ENCODE measurements around the gene MAP2K2.

The MAP2K2 gene

DNA sequence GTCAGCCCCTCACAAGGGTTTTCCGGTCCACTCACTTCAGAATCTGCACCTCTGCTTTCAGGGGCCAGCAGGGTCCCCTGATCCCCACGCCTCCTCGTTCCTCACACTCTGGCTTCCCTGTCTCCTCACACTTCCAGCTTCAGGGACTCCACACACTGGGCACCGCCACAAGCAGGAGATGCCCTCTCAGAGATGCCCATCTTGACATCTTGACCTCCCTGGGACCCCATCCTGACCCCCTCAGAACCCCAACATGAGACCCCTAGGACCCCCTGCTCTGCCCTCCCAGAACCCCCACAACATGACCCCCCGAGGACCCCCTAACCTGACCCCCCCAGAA lies 2.7 kb downstream of the MAP2K2 start:
- no peak for TF ChIP-seq EP300 (IDR thresholded peaks at IDR 0.05; ENCODE audit: borderline replicate concordance)
- TF ChIP-seq CREB1 (IDR thresholded peaks at IDR 0.05; ENCODE audit: low read depth) = no peak
- no peak for TF ChIP-seq RAD21 (IDR thresholded peaks at IDR 0.05; ENCODE audit: low read depth)
- TF ChIP-seq FOXM1 (IDR thresholded peaks at IDR 0.05; ENCODE audit: borderline replicate concordance, low read depth) = no peak
- TF ChIP-seq ZBTB7A (IDR thresholded peaks at IDR 0.05; ENCODE audit: low read depth) = no peak
- TF ChIP-seq NFIC (IDR thresholded peaks at IDR 0.05) = no peak
- TF ChIP-seq MAX (IDR thresholded peaks at IDR 0.05) = no peak
- no peak for TF ChIP-seq TAF1 (IDR thresholded peaks at IDR 0.05; ENCODE audit: low read depth)
- no peak for TF ChIP-seq REST (IDR thresholded peaks at IDR 0.05; ENCODE audit: low read depth)
- TF ChIP-seq, protein P1, sequence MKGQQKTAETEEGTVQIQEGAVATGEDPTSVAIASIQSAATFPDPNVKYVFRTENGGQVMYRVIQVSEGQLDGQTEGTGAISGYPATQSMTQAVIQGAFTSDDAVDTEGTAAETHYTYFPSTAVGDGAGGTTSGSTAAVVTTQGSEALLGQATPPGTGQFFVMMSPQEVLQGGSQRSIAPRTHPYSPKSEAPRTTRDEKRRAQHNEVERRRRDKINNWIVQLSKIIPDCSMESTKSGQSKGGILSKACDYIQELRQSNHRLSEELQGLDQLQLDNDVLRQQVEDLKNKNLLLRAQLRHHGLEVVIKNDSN (IDR thresholded peaks at IDR 0.05) = no peak
- no peak for TF ChIP-seq YY1 (IDR thresholded peaks at IDR 0.05; ENCODE audit: low read depth)
- TF ChIP-seq CEBPB (IDR thresholded peaks at IDR 0.05) = no peak
- no peak for TF ChIP-seq TCF12 (IDR thresholded peaks at IDR 0.05; ENCODE audit: low read depth)
- TF ChIP-seq EGR1 (IDR thresholded peaks at IDR 0.05) = no peak

GRCh38 chr19:4120559-4121272 lies 3.2 kb downstream of the MAP2K2 start:
- TF ChIP-seq EGR1 (IDR thresholded peaks at IDR 0.05) (no peak), TEAD4 (IDR thresholded peaks at IDR 0.05) (no peak), YY1 (IDR thresholded peaks at IDR 0.05; ENCODE audit: low read depth) (no peak), RAD21 (IDR thresholded peaks at IDR 0.05; ENCODE audit: low read depth) (no peak), NFIC (IDR thresholded peaks at IDR 0.05) (no peak), TCF12 (IDR thresholded peaks at IDR 0.05; ENCODE audit: low read depth) (no peak), EP300 (IDR thresholded peaks at IDR 0.05; ENCODE audit: borderline replicate concordance) (no peak), CREB1 (IDR thresholded peaks at IDR 0.05; ENCODE audit: low read depth) (no peak), MAX (IDR thresholded peaks at IDR 0.05) (no peak), ZBTB7A (IDR thresholded peaks at IDR 0.05; ENCODE audit: low read depth) (no peak)
- TF ChIP-seq, protein P1 (IDR thresholded peaks at IDR 0.05) = no peak

GRCh38 chr19:4119763-4120162 lies 4.2 kb downstream of the MAP2K2 start:
- TF ChIP-seq EGR1 (IDR thresholded peaks at IDR 0.05) = no peak
- TF ChIP-seq, protein P1 (IDR thresholded peaks at IDR 0.05) = no peak
- TF ChIP-seq YY1 (IDR thresholded peaks at IDR 0.05; ENCODE audit: low read depth) = no peak
- TF ChIP-seq NFIC (IDR thresholded peaks at IDR 0.05) = no peak
- no peak for TF ChIP-seq FOXM1 (IDR thresholded peaks at IDR 0.05; ENCODE audit: borderline replicate concordance, low read depth)
- no peak for TF ChIP-seq REST (IDR thresholded peaks at IDR 0.05; ENCODE audit: low read depth)
- TF ChIP-seq TEAD4 (IDR thresholded peaks at IDR 0.05) = no peak
- no peak for TF ChIP-seq MAX (IDR thresholded peaks at IDR 0.05)
- TF ChIP-seq RAD21 (IDR thresholded peaks at IDR 0.05; ENCODE audit: low read depth) = no peak
- TF ChIP-seq CREB1 (IDR thresholded peaks at IDR 0.05; ENCODE audit: low read depth) = no peak
- no peak for TF ChIP-seq EP300 (IDR thresholded peaks at IDR 0.05; ENCODE audit: borderline replicate concordance)
- TF ChIP-seq ZBTB7A (IDR thresholded peaks at IDR 0.05; ENCODE audit: low read depth) = no peak

DNA sequence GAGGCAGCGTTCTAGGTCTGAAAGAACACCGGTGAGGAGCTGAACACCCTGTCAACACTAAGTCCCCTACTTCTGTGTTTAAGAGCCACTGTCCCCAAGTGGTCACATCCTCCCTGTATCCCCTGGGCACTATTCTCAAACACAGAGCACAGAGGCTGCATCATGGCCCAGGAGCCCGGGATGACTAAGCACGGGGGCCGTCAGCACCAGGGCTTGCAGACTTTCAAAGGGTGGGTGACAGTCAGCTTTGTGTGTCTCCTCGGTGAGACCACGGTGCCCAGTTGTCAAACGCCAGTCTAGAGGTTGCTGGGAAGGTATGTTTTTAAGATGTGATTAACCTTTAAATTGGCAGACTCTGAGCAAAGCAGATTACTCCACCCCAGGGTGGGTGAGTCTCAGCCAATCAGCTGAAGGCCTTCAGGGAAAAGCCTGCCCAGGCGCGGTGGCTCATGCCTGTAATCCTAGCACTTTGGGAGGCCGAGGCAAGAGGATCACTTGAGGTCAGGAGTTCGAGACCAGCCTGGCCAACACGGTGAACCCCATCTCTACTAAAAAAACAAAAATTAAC lies 8.0 kb downstream of the MAP2K2 start:
- TF ChIP-seq FOXM1 (IDR thresholded peaks at IDR 0.05; ENCODE audit: borderline replicate concordance, low read depth) (no peak), ZBTB7A (IDR thresholded peaks at IDR 0.05; ENCODE audit: low read depth) (no peak), TEAD4 (IDR thresholded peaks at IDR 0.05) (no peak), TCF12 (IDR thresholded peaks at IDR 0.05; ENCODE audit: low read depth) (no peak)

Data from Ishikawa (cell line).